HG03469 (cell line): ENCODE data around the gene PSME2.

Experiments used
- ATAC-seq: cut with Tn5 transposase; IDR thresholded peaks from one replicate; pipeline ENCODE4 v1.9.1; 2021; ENCODE audit warnings: mild to moderate bottlenecking, moderate library complexity, moderate number of reproducible peaks; ENCODE audit not compliant: unreplicated experiment

PSME2 gene, protein sequence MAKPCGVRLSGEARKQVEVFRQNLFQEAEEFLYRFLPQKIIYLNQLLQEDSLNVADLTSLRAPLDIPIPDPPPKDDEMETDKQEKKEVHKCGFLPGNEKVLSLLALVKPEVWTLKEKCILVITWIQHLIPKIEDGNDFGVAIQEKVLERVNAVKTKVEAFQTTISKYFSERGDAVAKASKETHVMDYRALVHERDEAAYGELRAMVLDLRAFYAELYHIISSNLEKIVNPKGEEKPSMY

DNA sequence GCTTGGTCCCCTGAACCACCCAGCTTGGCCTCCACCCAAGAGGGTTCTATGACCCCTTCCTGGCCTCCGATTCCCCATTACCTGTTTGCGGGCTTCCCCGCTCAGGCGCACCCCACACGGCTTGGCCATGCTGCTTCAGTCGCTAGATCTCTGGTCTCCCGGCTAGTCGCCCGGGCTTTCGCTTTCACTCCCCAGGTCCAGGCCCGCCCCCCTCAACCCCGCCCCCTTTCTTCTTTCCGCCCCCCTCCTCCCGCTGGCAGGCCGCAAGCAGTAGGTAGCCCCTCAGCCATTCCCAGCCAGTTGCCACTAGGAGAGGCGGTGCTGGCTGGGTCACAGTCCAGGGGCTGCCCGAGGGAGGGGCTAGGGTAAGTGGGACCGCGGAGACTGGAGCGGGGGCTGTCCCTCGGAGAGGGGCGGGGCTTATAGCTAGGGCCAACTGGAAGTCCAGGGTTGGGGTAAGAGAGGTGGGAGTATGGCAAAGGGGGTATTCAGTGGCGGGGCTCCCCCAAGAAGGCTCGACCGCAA, at the start of gene PSME2:
Gene PSME2 (minus strand): TSS at position 158 of the 525 bp plus-strand sequence. CDS start 29 bp downstream, at position 129.
- ATAC-seq: peak; percentile 42

DNA sequence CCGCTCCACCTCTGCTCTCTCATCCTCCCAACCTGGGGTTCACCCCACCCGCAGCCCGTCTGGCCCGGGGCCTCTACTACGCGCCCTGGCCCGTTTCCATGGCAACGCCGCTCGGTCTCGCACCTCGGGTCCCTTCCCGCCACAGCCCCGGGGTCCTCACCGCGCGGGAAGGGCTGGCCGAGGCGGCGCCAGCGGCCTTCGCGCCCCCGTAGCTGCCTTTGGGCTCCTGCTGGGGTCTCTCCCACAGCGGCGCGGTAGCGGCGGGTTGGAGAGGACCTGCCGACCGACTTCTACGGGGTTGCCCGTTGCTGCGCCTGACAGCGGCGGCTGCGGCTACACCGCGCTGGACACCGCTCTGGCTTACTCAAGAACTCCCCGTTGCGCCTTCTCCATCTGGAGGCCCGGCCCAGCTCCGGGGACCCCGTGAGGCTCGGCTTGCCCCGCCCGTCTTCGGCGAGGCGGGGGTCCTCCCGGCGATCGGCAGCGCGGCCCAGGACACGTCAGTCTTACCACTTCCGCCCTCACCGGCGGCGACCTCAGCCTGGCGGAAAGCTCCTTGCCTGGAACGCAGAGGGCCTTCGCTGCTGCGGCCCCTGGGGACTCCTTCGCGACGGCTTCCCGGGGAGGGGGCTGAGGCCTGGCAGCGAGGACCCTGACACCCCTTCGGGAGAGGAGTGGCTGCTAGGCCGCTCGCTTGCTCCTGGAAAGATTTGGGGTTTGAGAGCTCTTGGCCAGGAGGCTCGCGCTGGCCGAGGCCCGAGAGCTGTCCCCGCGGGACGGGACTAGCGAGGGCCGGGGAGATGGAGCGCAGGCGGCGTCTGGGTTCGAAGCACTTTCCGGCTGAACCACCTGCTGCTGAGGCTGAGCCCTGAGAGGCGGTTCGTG, 49.0 kb upstream of the PSME2 start, which contains the start of gene TM9SF1:
Gene TM9SF1 (minus strand): TSS at position 256 of the 885 bp plus-strand sequence. CDS start 422 bp downstream, outside the sequence.
- ATAC-seq: peak; percentile 73

DNA sequence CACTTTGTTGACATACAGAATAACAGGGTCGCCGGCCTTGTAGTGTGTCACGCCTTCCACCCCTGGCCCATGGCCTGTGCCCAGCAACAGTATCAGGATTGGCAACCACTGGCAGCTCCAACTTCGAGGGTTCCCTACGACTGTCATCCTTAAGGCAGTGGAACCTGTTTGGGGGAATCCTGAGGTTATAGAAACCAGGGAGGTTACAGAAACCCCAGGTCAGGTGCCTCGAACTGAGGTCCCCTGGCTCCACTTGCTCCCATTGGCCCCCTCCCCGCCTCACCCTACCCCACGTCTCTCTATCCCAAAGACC, 48.4 kb upstream of the PSME2 start:
- no peak for ATAC-seq

DNA sequence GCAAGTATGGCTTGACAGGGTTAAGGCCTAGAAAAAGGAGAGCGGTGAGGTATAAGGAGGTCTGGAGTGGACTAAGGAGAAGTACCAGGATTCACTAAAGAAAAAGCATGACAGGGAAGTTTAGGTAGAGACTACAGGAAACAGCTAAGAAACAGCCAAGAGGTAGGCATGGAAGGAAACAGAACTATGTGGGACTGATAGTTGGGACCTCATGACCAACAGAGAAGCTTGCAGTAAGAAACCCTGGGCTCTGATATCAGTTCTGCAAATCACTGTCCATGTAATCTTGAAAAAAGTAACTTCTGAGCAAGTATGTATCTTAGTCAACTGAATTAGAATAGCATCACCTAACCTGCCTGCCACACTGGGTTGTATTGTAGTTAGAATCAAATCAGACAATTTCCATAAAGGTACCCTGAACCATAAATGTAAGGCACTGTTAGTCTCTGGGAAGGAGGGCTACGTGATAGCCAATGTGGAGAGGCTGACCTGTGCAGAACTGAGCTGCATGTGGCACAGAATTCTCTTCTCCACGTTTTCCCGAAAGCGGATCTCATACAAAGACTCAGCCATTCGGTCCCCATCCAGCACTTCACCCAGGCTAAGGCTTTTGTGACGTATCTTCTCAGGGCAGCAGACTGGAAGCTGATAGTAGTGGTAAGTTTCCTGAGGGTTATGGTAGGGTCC, 47.9 kb upstream of the PSME2 start:
- no peak for ATAC-seq

DNA sequence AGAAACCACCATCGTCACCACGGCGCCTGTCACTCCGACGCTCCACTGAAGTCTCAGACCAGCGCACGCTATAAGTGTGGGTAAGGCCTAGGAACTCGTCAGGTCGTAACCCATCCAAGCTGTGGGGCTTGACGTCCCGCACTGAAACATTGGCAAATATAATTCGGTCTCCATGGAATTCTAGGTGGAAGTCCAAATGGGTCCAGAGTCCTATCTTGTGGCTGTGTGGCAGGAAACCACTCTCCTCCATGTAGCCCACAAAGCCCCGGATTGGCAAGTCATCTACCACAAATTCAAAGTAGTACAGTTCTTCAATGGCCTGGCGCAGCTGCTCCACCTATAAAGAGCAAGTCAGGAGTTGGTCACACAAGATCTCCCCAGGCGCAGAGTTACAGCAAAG, 46.5 kb upstream of the PSME2 start:
- ATAC-seq: no peak

DNA sequence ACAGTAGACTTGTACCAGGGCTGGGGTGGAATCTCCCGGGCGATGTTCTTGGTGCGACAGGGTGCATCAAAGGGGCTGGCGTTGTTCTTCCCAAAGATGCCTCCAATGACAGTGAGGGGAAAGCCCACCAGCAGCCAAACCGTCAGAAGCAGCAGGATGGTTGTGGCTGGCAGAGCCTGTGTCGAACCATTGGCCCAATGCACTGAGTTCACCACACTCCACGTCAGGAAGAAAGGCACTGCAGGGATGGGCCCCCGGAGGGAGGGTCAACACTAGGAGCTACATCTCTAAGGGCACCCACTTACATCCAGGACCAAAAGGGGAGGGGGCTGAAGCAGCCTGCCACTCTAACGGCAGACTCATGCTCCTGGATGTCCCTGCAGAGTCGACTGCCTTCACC, 44.0 kb upstream of the PSME2 start:
- ATAC-seq: no peak

DNA sequence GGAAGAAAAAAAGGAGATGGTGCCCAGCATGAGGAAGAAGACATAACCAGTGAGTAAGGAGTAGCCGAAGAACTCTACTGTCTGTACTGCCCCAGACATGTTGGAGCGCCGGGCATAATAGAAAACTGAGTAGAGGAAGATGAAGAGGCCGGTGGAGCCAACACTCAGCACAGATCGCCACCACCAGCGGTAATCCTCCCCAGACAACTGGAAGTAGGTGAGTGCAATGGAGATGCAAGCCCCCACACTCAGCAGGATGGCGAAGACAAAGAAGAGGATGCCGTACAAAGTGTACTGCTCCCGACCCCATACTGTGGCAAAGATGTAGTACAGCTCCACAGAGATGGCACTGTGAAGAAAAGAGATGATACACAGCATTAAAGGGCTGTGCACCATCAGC, 43.0 kb upstream of the PSME2 start:
- no peak for ATAC-seq

DNA sequence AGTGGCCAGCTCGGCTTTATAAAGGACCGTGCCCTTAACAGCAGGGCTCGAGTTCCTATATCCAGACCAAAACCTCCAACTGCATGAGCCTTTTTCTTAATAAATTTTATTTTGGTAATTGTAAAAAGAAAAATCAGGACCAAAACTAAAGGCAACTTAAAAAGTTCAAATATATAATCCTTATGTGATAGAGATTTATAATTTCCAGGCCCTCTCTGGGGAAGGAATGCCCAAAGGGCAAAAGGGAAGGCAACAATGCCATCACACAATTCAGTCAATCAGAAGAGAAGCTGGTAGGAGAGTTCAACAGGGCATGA, 42.6 kb upstream of the PSME2 start:
- no peak for ATAC-seq

DNA sequence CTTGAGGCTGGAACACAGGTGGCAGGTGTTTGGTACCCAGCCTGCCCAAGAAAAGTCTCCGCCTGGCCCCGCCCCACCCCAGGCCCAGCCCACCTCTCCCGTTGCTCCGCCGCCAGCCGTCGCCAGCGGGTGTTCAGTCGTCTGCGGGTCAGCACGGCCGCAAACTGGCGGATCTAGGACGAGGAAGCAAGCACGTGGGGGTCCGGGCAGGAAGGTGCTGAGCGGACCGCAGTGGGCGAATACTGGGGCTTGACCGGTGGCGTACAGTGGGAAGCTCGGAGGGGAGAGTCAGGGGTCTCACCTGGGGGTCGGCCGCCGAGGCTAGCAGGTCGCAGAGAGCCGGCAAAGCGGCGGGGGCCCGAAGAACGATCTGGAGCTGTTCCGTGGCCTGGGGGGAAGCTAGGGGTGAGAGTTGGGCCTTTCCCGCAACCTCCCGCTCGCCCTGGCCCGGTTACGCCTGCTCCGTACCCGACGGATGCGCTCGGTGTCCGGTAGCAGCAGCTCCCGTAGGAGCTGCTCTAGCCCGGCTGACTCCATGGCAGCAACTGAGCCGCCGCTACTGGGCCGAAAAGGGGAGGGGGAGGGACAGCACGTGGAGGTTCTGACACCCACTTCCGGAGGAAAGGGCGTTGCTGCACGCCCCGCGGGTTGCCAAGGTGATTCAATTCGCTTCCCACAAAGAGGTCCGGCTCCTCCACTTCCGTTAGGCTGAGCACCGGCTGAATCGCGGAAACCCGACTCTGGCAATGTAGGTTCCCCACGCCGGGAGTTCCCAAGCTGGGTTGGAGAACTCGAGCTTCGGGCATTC, 42.0 kb upstream of the PSME2 start, which contains the start of gene IPO4:
Gene IPO4 (minus strand): TSS at position 566 of the 808 bp plus-strand sequence. CDS start 29 bp downstream, at position 537.
- peak; percentile 78 for ATAC-seq

DNA sequence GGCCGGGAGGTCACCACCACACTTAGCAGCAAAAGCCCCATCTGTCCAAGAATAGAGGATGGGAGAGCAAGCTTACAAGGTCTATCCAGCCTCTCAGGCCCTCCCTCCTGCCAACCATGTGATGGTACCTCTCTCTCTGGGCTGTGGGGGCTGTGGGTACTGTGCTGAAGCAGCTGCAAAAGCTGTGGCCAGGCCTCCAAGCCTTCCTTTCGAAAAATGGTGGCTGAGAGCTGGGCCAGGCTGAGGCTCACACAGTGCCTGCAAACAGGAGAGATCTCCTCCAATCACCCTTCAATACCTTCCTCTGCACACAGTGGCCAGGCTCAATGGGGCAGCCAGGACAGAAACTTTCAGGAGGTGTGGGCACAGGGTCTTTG, 41.1 kb upstream of the PSME2 start:
- no peak for ATAC-seq

DNA sequence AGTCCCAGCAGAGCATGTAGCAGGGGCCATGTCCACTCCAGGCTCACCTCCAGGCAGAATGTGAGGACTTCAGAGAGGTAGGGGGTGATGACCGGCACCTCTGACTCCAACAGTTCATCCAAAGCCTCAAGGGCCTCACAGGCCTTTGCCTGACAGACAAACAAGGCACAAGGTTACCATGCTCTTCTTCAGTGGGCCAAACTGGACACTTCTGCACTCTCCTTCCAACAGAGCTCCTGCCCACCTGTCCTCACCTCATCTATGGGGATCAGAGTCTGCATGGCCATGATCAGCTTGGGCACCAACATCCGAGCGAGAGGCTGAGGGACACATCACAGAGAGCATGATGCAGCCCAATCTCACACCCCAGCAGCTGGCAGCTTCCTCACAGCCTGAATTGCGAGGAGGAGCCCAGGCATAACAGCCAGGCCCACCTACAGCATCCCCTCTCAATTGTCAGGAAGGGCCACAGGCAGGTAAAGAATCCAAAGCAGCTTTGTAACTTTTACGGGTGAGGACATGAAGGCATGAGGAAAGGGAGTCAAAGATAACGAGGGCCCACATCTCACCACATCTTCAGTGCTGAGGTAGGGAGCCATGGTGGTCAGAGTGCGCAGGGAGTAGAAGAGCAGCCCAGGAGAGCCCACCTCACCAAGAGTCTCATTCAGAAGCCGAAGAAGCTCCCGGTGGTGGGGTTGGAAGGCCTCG, 40.6 kb upstream of the PSME2 start:
- ATAC-seq: no peak

DNA sequence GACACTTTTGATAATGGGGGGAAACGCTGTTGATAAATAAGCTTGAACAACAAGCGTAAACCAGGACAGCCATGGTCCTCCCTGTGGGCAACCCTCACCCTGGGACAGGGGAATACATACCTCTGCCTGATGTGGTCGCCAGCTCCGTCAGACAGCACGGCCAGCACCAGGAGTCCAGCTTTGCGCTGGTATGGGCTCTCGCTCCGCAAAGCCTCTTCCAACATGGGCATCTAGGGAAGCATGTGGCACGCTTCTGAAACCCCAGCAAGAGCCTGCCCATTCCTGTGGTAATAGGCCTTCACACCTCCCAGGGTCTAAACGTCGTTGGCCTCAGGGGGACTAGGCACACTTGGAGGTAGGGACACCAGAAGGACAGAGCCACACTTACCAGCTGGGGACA, 39.3 kb upstream of the PSME2 start:
- ATAC-seq: no peak

DNA sequence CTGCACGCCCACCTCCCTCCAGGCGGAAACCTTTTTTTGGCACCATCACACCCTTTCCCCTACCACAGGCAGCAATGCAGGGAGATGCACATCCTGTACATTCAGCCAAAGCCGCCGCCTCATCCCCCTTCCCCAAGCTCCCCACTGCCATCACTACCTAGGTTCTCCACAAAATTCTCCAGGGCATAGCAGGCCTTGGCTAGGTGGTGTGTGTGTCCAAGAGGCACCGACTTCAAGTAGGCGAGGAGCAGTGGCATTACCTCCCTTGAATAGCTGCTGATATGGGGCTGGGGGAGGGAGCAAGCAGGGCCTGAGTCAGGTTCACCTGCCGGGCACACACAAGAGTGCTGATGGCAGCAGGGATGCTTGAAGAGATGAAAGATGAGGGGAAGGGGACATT, 38.6 kb upstream of the PSME2 start:
- ATAC-seq: no peak

DNA sequence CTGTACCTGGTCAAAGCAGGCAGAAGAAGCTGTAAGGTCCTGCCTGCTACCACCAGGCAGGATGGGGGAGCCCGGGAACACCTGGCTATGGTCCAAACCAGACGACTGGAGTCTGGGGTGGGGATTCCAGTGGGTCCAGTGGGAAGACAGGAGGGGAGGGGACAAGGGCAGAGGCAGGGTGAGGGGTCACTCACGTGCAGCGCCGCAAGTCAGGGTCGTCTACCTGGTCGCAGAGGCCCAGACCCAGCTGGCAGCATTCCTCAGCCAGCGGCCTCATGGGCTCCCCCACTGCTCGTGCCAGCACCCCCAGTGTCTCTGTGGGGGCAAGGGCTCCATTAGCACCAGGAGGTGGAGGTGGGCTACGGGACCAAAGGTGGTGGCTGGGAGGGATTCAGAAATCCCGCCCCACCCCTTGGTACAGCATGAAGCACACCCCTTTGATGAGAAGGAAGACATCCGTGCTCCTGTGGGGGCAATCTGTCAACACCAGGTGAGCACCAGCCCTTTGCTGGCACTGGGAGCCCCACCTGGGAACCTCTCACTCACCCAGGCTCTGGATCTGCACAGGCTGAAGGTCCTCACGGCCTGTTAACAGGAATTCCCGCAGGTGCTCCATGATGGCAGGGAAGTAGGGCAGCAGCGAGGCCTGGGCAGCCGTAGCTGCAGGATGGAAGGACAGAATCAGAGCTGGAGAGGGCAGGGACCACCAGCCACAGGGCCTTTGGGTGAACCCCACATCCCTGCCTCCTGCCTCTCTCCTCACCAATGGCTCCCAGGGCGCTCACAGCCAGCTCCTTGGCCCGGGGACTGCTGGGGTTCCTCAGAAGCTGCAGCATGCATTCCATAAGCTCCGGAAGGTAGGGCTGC, 37.9 kb upstream of the PSME2 start:
- ATAC-seq: no peak

DNA sequence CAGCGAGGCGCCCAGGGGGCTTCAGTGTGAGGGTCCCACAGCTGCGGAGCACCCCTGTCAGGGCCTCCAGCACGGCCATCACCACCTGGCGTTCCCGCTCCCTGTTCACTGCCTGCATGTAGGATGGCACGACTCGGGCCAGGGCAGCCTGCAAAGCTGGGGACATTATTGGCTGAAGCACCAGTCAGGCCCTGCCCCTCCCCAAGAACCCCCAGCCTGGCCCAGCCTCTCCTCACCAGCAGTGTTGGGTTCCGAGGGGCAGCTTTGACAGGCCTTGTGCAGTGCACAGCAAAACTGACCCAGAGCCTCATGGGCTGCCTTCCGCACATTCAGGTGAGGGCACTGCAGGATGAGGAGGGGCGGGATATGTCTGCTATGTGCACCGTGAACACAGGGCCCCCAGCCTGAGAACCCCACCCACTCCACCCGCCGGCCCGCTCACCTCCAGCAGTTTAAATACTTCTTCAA, 36.6 kb upstream of the PSME2 start:
- no peak for ATAC-seq

DNA sequence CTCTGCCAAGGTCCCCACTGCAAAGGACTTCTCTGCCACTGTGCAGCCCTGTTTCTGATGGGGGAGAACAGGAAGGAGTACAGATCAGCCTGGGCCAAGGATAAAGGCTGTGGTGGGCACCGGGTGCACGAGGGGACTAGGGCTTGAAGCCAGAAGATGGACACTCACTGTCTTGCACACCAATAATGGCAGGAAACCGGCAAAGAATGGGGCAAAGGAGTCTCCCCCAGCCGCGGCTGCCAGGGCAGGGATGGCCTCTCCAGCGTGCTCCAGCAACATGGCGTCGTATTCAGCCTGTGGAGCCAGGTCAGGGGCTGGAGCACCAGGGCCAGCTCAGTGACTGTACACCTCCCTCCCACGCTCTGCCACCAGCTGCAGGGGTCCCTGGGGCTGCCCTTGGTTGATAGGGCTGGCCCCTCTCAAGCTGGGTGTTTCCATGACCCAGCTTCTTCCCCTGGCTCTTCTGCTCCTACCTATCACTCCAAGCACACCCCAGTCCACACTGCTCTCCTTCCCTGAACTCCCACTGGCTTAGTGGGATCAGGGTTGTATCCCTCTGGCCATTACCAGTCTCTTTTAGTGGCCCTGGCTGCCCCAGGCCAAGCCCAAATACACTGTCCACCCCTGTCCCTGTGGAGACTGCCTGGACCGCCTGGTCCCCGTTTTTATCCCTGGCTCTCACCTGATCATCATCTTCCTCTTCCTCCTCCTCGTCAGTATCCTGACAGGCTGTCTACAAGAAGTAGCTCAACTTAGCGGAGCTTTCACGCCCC, 35.9 kb upstream of the PSME2 start:
- ATAC-seq: no peak

DNA sequence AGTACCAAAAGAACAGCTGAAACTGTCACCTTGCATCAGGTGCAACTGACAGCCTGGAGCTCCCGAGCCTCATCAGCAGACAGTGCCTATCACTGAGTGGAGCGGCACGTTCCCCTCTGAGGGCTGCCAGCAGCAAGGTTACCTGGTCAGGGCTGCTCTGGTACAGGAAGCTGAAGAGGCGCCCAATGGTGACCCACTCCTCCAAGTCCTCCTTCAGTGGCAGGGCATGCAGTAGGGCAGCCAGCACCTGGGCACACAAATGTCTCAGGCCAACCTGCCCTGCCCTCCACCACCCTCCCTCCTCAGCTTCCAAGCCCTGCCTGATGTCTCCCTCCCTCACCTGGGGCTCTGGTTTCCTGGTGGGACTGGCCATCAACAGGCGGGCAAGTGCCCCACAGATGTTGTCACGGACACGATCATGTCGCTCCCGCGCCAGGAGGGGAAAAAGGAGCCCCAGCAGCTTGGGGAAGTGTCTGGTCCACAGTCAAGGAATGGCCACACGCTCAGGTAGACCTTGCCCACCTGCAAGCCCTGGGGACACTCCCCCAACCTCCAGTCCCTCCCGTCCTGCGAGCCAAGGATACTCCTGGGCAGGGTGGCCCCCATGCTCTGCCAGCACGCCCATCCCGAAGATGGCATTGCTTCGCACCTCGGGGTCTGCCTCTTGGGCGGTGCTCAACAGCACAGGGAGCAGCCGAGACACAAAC, 35.1 kb upstream of the PSME2 start:
- no peak for ATAC-seq
